Activated T-cell treated with anti-CD3 and anti-CD28 coated beads for 1 hour (primary cell): ENCODE measurements around the gene IL2RA.

Source experiments
- DNase-seq: peaks from one replicate; pipeline ENCODE4 v3.0.0-alpha.2; 2020; ENCODE audit warnings: low read depth

The IL2RA gene

DNA sequence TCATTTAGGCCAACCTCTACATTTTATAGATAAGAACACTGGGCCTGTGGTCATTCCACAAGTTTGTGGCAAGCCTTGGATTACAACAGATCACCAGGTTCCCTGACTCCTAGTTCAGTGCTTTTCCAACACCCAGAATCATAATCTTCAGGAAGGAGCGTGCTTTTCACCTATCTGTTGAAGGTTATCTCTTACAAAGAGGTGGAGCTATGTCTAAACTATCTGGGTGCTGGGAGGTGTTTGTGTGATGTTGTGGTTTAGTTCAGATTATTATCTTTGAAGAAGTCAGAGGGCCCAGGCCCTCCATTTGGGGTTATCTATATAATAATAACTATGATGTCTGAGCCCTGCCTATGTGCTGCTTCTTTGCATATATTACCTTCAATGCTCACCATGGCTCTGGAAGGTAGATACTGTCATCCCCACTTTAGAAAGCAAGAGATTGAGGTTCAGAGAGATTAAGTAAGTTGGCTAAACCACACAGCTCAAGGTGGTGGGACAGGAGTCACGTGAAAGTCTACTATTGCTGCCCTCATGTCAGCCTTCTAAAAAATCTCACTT lies 24.0 kb downstream of the IL2RA start:
- DNase-seq: no peak

DNA sequence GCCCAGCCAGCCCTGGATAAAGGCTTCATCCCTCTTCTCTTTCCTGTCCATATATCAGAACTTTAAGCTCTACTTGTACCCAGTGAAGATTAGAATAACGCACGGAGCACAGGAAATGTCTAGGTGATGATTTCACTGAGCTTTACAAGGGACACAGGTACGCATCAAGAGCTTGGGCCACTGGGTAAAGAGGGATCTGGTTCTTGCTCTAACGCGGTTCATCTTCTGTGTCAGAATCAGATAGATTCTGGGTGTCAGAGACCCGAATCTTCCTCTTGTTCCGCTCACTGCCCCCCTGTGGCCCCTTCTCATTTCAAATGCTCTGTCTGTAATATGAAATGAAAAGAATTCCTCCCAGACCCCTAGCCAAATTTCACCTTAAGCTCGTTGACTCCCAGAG lies 24.7 kb downstream of the IL2RA start:
- DNase-seq: no peak

DNA sequence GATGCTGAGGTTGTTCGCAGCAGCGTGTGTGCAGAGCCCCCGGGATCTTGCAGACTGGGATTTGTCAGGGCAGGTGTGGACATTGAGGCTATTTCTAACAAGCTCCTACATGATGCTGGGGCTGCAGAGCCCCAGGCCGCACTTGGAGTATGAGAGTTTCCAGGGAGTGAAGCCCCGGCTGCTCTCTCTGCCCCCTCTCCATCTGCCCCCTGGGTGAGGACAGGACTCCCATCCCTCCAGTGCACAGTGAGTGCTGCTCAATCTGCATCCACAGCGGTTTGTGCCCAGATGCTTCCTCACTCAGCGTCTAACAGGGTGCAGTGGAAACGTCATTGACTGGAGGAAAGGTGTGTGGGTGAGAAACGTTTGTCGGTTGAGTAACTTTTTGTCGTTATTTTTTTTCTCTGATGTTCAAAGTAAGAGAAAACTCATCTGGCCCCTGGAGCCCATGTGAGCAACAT lies 25.3 kb downstream of the IL2RA start:
- no peak for DNase-seq

DNA sequence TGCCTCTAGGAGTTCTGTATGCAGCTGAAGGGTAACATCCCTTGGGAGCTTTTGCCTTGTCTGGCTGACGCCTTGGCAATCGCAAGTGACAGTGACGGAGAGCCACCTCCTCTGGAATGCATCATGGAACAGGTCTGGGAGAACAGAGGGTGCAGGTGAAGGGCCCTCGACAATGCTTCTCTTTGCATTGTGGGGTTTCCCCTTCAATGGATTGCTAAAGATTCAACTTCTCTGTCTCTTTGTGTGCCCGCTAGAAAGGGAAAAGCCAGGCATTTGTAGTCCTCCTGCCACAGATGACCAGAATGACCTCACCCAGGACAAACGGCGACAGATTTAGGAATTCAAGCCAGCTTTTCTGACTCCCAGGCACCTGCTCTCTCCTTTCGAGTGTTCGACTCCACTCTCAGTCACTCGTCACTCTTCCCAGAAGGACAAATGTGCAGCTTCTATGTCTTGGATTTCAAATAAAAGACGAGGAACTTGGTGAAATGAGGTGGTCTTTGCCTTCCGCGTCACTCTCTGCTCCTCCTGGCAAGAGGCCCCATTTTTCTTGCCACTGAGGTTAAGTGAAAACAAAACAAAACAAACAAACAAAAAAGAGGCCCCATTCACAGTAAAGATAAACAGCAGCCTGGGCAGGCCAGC lies 26.1 kb downstream of the IL2RA start:
- DNase-seq: no peak

DNA sequence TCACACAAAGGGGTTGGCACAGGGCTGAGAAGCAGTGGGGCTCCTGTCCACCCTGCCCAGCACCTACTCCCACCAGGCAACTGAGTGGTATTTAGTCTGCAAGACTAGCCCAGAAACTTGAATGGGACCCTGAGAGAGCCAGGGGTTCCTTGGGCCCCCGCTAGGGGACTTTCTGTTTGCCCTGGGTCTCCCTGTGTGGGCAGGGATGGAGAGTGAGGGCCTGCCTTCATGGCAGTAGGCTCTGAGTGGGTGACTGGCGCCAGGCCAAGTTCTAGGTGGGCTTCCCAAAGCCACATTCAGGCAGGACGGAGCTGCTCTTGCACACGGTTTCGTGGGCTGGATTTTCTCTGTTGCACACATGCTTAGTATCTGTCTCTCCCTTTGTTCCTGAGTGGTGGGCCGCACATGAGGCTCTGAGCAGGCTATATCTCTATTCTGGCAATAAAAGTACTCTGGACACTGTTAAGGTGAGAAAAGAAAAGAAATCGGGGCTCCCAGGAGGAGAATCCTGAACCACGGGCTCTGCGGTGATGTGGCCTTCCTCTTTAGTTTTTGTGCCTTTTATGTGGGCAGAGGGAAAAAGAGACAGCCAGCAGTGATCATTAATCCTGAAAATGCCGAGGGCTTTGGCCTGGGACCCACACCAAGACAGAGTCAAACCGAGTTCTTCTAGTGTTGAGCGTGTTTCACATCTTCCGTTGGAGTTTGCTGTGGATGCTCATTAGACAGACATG lies 26.9 kb downstream of the IL2RA start:
- DNase-seq: no peak

DNA sequence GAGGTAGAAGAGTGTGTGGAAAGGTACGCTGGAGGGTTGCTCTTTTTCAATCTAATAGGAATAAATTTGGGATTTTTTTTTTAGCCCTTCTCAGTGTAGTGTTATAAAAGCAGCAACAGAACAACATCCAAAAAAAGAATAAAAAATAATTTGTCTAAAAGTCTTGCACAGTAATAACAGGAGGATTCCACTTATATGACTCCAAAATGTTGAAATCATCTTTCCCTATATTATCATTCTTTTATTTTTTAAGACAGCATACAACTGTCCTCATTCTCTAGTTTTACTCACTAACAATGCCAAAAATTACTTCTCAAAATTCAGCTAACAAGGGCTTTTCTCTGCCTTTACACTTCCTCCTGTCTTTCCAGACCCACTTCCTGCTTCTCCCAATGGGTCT lies 27.8 kb downstream of the IL2RA start:
- no peak for DNase-seq

DNA sequence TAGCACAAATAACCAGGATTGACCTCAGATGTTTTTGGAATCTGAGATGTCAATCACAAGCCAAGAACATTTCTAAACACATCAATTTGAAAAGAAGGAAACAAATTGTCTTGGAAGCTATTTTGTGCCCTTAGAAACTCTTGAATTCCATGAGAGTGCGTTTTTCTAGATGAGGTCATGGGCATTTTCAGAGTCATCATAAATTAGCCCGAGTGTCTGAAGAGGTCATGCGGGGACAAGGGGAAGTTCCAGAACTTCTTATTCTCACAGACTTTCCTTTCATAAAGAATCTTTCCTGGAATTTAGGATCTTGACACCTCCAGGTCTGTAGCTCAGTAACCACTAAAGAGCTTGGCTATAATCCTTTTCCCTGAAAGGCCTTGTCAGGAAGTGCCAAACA lies 28.2 kb downstream of the IL2RA start:
- no peak for DNase-seq

DNA sequence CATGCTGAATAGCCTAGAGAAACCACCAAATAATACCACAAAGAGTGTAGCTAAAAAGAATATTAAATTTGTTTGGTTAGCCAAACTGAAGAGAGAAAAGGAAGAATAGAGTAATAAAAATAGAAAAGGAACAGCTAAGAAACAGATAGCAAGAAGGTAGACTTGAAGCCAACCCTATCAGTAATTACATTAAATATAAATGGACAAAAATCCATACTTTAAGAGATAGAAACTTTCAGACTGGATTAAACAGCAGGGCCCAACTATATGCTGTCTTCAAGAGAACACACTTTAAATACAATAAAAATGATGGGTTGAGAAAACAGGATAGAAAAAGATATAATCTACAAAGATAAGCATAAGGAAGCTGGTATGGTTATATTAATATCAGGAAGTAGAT lies 31.2 kb downstream of the IL2RA start:
- no peak for DNase-seq

DNA sequence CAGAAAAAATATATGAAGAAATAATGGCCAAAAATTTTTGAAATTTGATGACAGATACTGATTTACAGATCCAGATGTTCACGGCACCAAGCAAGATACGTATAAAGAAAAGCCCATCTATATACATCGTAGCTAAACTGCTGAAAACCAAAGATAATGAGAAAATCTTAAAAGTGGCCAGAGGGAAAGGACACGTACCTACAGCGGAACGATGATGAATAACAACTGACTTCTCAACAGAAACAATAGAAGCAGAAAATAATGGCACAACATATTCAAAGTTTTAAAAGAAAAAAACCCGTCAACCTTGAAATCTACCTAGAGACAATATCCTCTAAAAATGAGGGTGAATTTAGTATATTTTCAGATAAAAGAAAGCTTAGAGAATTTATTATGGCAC lies 31.9 kb downstream of the IL2RA start:
- DNase-seq: no peak

DNA sequence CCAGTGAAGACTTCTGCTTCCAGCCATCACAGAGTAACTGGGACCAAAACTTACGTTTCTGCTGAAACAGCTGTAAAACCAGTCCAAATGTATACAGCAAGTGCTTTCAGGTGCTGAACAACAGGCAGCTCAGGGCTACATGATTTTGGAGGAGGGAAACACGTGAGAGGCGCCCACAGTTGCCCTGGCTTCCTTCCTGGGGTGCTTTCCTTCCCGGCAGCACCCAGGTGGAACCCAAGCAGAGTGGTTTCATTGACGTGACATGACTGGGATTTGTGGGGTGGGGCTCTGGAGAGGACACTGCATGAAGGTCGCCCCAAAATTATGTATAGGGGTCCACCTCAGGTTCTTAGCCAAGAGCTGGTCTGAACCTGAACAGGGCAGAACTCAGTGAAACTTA lies 34.2 kb downstream of the IL2RA start:
- DNase-seq: no peak

DNA sequence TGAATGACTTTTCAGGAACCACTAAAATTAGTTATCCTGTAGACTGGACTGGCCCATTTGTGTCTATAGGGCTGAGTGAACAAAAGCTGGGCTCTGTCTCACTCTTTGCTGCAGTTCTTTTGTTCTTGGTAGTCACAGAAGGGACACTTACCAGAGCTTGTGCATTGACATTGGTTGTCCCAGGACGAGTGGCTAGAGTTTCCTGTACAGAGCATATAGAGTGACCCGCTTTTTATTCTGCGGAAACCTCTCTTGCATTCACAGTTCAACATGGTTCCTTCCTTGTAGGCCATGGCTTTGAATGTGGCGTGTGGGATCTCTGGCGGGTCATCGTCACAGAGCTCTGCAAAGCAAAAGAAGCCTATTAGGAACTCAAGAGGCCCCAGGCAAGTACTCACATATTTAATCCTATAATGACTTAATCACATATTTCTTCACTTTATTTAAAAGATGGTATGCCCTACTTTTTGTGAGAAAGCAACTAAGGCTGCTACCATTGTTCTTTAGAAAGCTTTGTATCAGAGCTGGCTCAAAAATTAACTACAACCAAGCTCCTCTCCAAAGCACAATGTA lies 36.4 kb downstream of the IL2RA start:
- DNase-seq: no peak

DNA sequence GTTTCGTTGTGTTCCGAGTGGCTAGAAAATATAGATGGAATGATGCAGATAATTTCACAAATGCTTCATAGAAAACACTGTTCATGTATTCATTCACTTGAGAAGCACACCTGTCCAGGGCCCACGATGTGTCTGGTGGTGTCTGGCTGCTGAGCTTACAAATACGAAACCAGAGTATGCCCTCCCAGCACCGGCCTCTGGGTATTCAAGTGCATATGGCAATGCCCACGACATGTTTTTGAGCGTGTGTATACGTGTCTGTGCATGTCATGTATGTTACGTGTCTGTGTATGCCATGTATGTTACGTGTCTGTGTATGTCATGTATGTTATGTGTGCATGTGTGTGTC lies 37.9 kb downstream of the IL2RA start:
- no peak for DNase-seq

DNA sequence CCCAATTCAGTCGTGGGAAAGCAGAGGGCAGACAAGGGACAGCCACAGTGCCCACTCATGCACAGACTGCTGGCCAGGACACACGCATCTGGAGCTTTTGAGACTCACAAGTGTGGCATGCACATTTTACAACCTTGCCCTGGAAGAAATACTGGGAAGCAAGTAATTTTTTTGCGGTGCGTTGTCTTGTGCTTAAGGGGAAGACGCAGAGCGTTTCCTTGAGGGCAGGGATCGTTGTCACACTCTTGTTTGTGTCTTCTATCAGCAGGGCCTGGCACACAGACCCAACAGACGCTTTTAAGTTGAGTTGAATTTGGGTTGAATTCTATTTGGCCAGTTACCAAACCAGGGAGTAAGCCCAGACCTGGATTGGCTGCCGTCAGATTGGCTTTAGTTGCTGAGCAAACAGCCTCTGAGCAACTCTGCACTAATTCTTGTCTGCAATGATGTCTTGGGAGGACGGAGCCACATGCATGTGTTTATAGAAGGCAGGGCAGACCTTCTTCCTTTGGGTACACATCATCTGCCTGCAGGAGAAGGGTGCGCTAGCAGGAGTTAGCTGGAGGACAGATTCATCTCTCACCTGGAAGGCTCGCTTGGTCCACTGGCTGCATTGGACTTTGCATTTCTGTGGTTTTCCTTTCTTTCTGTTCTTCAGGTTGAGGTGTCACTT lies 38.4 kb downstream of the IL2RA start:
- no peak for DNase-seq

DNA sequence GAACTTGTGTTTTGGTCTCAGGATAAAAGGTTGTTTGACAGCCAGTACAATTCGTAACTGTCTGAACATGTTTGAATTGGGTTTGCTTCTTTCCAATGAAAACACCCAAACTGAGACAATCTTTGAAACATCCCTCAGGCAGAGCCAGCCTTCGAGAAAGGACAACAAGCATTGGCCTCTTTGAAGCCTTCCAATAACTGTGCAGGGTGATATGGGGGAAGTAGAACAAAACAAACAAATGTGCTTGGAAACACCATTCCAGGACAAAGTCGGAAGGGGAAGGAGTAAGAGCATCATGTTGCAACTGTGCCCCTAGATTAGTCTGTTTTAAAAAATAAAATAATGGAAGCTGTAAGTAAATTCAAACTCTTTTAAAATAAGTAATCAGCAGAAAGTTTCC lies 39.5 kb downstream of the IL2RA start:
- DNase-seq: no peak

DNA sequence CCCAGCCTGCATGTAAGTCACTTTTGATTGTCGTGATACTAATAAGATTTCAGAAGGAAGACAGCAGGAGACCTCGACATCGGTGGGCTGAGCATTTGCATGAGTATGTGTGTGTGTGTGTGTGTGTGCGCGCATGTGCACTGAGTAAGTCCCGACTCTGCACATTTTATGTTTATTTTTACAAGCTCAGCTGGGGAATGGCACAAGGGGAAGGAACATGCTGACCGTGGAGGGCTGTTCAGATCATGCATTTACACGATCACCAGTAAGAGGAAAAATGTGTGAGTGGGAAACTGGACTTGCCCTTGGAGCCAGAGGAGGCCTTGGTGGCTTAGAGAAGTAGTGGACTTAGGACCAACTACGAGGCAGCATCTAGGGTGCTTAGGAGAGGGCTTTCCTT lies 41.3 kb downstream of the IL2RA start:
- no peak for DNase-seq

DNA sequence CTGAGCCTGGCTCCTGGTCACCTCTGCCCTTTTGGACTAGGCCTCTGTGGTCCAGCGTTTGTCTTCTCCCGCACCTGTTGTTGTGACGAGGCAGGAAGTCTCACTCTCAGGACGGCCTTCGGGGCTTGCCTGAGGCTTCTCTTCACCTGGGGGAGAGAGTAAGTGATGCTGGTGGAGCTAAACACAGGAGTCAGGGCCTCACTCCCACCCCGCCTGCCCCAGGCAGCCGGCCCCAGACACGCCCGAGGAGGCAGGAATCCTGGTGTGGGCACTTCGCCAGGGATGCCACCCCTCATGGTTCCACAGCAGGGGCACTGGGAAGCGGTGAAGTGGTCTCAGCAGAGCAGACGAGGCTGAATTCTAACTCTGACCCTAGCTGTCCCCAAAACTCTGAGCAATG lies 42.4 kb downstream of the IL2RA start:
- DNase-seq: no peak

DNA sequence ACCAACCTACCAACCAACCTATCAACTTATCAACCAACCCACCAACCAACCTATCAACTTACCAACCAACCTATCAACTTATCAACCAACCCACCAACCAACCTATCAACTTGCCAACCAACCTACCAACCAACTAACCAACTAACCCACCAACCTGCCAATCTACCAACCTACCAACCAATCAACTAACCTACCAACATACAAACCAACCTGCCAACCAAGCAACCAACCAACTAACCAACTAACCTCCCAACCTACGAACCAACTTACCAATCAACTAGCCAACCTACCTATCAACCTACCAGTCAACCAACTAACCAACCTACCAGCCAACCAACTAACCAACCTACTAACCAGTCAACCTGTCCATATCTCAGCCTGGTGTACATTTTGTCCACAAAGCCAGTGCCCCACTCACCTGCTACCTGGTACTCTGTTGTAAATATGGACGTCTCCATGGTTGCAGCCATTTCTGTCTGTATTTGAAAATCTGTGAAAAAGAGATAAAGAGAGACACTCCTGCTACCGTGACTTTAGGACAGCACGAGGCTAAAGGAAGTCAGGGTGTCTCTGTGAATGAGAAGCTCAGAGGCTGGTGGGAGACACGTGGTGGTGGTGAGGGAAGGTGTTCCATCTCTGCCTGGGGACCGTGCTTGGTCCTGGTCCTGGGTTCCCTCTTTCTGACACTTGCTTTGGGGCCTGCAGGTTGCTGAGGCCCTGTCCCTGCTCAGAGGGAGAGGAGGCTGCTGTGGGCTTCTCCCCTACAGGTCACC lies 43.0 kb downstream of the IL2RA start:
- DNase-seq: no peak

DNA sequence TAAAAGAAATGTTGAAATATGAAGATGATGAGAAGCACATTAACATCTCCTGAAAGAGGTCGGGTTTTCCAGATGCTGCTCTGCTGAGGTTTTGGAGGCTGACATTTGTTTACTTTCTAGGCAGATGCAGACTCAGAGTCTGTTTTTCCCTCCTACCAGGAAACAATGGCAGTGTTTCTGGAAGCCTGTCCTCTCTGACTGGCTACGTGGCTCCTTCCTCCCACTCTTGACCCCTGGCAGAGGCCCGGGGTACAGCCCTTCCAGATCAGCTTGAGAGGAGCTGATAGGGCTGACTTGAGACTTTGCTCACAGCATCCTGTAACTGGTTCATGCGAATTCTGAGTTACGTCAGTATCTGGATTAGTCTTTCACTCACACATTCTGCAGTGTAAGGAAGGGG lies 43.7 kb downstream of the IL2RA start:
- no peak for DNase-seq

DNA sequence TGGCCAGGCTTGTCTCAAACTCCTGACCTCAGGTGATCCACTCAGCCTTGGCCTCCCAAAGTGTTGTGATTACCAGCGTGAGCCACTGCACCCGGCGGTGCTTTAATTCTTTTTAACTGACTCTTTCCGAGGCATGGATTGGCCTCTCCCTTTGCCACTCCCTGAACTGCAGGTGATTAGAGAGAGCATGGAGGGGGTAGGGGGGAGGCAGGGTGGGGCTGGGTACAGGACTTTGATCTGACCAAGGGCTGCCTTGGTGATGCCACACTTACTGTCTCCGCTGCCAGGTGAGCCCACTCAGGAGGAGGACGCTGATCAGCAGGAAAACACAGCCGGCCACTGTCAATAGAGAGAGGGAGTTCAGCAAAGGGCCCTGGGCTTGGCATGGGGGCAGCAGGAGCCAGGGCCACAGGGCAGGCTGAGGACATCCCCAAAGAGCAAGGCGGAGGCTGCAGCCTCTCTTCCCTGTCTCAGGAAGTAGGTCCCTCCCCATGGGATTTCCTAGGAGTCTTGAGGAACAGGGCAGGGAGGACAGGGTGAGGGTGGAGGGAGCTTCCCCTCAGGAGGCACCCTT lies 44.3 kb downstream of the IL2RA start:
- DNase-seq: no peak

DNA sequence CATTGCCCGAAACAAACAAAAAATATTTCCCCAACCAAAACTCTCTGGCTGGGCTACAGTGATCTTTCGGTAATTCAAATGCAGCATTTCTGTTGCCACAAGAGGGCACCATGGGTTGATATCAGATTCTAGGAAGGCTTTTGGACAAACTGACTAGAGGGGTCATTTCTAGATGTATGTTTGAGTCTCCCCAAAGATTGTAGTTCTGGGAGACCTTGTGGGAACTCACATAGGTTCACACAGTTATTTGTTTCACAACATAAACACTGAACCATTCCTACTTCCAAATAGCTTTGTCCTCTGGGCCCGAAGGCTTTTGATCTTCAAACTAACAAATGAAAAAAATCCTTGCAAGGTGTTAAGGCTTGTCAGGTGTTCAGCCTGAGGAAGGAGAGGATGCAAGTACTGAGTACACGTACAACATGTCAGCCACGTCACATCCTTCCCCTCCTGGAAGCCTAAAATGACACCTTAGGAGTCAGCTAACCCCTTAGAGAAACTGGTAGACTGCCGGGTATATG lies 47.9 kb downstream of the IL2RA start:
- DNase-seq: peak; percentile 53

DNA sequence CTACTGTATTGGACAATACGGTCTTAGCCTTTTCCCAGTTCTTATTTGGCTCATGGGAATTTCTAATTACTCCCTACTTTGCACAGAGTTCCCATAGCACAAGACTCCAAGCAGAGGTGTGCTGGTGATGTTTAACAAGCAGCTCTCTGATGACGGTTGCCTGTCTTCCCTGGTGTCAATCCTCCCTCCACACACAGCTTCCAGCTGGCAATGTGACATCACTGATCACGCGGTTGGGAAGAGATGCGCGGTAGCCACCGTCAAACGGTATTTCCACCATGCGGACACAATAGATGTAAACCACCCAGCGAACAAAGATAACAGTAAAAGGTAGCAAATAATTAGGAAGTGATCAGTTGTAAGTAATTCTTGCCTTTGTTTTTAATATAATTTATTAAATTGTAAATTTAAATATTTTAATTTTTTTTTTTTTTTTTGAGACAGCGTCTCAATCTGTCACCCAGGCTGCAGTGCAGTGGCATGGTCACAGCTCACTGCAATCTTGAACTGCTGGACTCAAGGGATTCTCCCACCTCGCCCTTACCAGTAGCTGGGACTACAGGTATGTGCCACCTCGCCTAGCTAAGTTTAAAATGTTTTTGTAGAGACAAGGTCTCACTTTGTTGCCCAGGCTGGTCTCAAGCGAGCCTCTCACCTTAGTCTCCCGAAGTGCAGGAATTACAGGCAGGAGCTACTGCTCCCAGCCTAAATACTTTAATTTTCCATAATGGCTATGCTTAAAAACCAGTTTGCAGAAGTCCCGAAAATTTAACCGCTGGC lies 48.6 kb downstream of the IL2RA start:
- no peak for DNase-seq
